ENCODE data around the gene TSPAN5.
A peak's percentile ranks its signal among the peaks of the same experiment; 100 is the strongest.

TSPAN5 gene

DNA sequence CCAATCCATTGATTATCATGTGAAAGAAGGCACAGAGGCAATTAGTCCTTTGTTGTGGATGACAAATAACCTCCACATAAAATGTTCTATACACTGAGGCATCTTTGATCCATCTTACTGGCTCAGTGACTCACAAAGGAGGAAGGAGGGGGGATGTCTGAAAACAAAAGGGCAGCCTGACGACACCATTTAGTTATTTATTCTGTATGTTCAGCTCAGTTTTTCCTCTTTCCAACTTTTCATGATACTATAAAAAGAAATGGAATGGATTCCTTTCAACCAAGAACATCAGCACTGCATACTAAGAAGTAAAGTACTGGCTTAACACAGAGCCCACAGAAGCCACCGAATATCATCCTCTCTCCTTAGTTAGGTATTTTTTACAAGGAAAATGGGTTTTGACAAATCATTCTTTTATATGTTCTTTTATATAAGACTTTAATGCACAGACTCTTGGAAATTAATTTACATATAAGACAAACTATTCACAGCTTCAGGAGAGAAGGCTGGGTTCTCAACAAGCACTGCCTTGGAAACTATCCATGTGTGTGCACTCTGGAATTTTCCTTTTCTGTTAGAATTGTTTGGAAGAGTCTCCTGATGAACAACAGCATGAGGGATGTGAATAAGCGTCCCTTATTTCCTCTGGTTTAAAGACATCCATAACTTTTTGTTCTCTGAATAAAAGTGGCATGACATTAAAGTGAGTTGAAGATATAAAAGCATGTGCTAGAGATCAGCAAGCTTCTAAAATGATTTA, 135.6 kb downstream of the TSPAN5 start:
- FAIRE-seq (no peak), DNase-seq (ENCODE audit: insufficient read length, low spot score) (no peak)

DNA sequence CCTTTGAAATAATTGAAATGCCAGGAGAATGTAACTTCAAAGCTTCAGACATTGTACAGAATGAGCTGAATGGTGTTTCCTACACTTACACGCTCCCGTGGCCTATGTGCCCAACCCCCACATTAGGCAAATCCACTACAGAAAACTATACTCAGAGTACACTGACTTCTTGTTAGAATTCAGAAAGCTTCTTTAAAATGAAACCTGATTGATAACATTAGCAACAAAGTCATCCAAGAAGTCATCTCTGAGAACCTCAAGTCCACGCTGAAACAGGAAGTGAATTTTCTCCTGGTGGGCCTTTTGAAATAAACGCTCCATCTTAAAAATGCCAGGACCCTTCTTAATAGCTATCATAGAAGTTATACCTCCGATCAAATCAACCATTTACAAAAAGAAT, 136.3 kb downstream of the TSPAN5 start:
- DNase-seq (ENCODE audit: insufficient read length, low spot score) (no peak), FAIRE-seq (no peak)

DNA sequence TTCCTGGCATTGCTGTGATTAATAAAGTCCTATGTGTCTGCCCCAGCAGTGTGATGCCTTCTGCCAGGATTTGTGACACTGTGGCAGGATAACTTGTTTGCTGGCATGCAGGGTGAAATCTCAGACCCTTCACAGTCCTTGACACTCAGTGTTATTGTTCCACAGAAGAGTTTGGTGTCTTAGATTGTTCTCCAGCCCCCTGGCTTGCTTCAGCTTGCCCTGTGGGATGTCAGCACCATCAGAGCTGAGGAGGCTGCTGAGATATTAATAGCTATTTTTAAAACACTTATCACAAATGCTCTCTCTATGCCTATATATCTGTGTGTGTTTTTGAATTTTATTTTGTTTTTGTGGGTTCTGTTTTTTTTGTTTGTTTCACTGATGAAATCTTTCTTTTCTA, 136.9 kb downstream of the TSPAN5 start:
- FAIRE-seq (no peak), DNase-seq (ENCODE audit: insufficient read length, low spot score) (no peak)

DNA sequence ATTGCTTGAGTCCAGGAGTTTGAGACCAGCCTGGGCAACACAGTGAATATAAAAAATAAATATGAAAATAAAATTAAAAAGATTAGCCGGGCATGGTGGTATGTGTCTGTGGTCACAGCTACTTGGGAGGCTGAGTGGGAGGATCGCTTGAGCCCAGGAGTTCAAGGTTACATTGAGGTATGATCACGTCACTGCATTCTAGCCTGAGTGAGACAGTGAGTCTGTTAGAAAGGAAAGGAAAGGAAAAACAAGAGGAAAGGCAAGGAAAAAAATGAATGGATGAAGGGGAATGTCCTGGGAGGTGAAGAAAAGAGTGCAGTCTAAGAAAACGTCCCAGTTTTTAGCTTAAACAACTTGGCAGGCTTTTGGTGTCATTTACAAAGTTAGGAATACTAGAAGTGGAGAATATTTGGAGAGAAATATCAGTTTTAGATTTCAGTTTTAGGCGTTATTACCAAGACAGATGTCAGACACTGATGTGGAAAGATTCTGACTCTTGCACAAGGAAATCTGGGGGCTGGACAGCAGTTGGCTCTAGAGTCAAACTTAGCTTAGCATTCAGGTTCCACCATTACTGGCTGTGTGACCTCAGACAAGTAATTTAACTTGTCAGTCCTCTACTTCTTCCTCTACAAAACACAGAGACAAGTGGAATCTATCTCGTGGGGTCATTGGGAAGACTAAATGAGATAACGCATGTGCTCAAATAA, 139.0 kb downstream of the TSPAN5 start:
- no peak for DNase-seq (ENCODE audit: insufficient read length, low spot score)
- no peak for FAIRE-seq

DNA sequence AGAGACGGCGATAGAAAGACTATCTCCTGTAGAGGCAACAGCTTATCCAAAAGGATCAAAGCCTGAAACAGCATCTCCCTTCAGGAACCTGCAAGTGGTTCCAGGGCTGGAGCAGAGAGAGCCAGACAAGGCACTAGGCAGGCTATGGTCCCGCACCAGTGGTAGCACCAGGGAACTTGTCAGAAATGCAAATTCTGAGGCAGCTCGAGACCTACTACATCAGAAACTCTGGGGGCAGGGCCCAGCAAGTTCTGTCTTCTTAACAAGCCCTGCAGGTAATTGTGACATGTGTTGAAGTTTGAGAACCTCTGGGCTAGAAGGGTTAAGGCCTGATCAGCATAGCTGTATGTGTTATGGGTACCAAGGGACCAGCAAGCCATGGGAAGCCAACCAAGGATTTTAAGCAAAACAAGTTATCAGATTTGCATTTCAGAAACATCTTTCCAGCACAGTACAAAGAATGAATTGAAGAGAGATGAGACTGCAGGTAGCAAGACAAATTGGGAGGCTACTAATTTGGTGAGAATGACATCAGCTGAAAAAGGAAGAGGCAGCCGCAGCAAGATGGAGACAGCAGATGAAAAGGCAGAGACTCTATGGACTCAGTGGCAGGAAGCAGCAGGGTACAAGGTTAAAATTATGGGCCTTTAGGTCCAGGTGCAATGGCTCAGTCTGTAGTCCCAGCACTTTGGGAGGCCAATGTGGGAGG, 139.7 kb downstream of the TSPAN5 start:
- FAIRE-seq (peak; percentile 11), DNase-seq (ENCODE audit: insufficient read length, low spot score) (no peak)

DNA sequence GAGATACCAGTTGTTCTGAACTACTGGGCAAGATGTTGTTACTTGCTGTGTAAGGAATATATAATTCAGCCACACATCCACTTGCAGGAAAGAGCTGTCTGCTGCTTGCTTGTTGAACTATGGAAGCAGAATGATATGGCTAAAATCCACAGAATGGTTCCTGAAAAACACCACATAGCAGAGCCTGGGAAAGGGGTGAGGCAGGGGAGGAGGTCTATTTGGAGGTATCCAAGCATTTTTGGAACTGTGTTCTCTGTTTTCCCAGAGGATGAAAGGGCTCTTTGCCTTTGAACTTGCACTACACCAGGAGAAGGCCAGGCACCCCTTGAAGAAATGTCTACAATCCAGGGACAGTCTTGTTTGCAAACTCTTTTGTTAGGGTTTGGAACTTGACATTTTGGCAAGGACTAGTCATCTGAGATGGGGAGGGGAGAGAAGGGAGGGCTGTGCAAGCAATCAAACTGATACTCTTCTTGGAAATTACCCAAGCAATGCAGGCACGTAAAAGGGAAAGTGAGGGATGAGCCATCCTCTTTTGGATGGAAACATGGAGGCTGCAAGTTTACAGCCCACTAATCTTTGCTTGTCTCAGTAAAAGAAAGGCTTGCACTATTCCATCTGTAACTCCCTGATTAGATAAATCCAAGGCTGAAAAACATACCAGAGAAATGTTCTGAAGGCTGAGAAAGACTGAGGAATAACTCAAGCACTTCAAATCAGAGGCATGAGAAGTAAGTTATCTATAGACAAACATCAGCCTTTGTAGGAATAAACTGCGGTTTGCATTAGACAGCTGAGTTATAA, 141.0 kb downstream of the TSPAN5 start:
- FAIRE-seq = no peak
- DNase-seq (ENCODE audit: insufficient read length, low spot score) = no peak

DNA sequence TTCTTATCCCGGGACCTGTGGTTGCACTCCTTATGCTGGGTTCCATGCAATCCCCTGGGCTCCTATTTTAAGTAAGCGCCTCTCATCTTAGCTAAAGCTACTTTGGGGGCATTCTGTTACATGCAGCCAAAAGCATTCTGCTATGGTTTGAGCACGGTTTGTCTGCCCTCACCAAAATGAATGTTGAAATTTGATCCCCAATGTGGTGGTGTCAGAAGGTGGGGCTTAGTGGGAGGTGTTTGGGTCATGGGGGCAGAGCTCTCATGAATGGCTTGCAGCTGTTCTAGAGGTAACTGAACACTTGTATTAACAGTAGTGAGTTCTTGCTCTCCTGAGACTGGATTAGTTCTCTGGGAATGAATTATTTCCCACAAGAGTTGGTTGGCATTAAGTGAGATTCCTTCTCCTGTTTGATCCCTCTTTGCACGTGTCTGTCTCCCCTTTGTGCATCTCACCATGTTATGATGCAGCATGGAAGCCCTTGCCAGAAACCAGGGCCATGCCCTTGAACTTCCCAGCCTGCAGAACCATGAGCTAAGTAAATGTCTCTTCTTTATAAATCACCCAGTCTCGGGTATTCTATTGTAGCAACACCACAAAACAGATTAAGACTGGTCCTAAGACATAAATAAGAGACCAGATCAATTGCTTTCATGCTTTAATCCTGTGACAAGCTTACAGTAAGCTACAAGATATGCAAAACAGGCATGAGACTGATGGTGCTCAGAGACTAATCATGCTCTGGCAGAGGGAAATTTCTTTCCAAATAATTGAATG, 141.8 kb downstream of the TSPAN5 start:
- FAIRE-seq (no peak), DNase-seq (ENCODE audit: insufficient read length, low spot score) (no peak)

DNA sequence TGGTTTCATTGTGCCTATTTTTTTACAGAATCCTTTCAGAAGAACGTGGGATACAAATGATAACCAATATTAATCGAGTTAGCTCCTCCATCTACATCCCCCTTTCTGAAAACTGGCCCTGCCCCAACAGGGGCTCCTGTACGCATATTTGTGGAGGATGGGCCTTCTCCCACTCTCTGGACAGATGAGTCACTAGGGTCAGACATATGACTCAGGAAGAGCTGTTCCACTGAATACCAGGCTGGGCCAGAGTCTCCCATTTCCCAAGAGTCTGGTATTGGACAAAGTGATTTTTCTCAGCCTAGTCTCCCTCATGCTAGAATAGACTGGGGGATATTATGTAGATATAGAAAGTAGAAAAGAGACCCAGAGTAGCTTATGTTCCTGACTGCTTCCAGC, 142.4 kb downstream of the TSPAN5 start:
- DNase-seq (ENCODE audit: insufficient read length, low spot score) (no peak), FAIRE-seq (no peak)

DNA sequence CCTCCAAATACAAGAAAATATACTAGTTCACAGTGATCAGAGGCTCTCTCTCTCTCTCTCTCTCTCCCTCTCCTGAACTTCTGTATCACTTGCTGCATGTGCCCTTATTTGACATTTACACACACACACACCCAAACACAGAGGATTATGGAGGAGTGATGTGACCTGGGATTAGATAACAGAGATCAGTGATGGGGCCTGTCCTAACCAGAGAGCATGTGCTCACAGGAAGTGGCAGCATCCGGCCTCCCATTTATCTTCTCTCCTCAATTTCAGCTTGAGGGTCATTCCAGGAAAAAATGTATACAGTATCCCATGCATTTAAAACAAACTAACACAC, 143.0 kb downstream of the TSPAN5 start:
- FAIRE-seq = no peak
- no peak for DNase-seq (ENCODE audit: insufficient read length, low spot score)

DNA sequence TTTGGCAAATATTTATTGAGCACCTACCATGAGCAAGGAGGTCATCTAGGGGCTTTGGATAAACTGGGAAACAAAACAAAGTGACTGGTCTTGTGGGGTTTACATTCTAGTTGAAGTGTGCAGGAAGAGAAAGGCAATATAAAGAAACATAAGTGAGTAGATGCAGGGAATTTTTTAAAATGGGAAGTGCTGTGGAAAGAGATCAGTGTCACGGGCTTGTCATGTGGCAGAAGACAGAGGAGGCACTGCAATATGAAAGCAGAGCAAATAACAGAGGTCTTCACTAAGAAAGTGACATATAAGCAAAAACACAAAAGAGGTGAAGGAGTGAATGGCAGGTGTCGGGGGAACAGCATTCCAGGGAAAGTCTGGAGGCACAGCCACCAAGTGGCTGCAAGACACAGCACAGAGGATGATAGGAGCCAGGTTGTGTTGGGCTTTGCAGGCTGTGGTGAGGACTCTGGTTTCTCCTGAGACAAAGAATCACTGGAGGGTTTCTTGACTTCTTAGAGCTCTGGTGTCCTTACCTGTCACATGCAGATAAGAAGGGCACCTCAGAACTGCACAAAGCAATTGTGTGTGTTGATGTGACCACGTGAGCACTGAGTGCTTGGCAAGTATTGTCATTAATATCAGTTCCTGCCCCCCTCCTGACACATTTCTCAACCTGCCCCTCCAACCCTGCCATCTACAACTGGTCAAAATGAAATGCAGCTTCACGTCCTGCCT, 143.5 kb downstream of the TSPAN5 start:
- FAIRE-seq (no peak), DNase-seq (ENCODE audit: insufficient read length, low spot score) (no peak)

DNA sequence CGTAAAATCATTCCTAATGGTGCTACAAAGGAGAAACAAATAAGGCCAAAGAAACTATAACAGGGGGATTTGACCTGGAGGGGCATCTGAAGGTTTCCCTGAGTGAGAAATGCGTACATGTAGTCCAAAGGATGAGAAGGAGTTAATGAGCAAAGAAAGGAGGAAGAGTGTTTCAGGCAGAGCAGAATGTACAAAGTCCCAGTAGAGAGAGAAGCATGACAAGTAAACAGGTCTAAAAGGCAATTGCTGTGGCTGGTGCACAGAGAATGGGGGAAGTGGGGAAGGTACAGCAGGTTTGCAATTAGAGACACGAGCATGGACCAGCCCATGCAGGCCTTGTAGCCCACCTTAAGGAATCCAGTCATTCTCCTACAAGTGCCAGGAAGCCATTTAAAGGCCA, 145.5 kb downstream of the TSPAN5 start:
- DNase-seq (ENCODE audit: insufficient read length, low spot score) = no peak
- no peak for FAIRE-seq

DNA sequence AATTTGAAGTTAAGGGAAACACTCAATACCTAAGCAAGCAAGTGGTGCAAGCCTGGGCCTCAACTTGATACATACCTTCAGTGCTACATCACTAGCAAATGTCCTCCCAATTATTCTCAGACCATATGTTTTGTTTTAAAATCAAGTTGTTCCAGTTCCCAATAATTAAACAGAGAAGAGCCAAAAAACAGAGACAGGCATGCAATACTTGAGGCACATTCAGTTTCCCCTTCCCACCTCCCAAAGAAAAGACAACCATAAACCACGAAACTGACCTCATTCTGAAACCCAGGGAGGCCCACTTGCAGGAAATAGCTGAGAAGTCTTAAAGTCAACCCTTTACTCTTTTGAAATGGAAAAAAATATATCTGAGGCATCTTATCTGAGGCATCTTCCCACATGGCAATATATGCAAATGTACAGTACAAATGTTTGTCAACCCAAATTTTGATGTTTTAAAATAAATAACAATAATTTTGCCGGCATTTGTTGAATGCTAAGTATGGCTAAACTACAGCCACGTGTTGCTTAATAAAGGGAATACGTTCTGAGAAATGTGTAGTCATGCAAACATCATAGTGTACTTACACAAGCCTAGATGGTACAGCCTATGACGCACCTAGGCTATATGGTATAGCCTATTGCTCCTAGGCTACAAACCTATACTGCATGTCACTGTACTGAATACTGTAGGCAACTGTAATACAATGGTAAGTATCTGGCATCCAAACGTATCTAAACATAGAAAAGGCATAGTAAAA, 147.5 kb downstream of the TSPAN5 start:
- FAIRE-seq (no peak), DNase-seq (ENCODE audit: insufficient read length, low spot score) (no peak)

DNA sequence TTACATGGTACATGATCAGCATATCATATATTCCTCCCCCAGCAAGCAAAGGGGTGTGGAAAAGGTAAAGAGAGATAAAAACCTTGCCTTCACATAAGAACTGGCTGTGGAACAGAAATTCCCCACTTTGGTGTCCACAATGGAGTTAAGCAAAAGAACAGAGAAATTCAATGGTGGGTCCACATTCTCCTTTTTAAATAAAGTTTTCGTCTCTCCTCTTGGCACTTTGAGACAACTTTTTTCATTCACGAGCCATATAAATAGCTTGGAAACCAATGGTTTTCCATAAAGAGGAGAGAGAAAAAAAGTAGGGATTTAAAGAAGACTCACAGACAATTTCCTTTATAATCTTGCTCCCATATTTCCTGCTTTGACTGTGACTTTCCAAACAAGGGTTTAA, 148.1 kb downstream of the TSPAN5 start:
- no peak for DNase-seq (ENCODE audit: insufficient read length, low spot score)
- no peak for FAIRE-seq

DNA sequence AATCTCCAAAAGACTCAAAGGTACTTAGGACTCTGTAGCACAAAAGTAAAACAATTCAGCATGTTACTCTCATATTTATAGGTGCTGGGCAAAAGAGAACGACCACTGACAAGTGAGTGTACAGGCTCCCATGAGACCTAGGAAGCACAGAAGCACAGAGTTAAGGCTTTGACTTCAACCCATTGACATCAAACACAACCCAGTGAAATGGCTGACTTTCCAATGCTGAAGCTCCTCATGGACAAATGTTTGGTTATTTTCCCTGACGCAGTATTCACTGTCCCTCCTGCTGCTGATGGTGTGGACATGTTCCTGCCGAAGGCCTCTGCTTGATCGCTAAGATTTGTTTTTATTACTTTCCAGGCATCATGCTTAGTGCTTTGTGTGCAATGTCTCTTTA, 148.7 kb downstream of the TSPAN5 start:
- DNase-seq (ENCODE audit: insufficient read length, low spot score) = no peak
- no peak for FAIRE-seq

DNA sequence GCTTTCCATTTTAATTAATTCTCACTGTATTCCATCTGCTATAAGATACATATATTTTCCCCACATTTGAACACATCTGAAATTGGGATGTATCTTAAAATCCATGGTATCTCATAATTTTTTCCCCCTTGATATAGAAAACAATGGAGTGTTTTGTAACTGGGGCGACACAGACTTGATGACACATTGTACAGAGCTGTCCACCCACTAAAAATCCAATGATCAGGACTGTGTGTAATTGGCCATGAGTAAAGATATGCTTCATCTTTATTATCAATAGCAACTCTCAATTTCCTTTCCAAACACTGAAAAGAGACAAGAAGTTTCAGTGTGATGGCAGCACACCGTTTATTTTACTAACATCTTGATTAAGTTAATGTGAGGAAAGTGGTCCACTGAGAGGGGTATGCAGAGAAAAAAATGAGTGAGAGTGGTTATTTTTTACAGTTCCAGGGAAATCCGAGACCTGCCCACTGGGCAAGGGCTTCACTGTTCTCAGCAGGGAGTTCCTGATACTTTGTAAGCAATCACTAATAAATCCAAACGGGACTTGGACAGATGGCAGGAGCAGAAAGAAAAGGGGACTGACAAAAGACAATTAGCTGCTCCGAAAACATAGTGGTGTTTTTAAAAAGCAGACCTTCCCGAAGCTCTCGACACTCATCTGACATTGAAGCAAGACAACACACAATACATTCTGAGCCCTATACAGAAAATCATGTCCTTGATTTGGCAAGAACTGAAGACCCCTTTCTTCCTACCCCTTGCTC, 149.4 kb downstream of the TSPAN5 start:
- no peak for DNase-seq (ENCODE audit: insufficient read length, low spot score)
- FAIRE-seq = no peak

DNA sequence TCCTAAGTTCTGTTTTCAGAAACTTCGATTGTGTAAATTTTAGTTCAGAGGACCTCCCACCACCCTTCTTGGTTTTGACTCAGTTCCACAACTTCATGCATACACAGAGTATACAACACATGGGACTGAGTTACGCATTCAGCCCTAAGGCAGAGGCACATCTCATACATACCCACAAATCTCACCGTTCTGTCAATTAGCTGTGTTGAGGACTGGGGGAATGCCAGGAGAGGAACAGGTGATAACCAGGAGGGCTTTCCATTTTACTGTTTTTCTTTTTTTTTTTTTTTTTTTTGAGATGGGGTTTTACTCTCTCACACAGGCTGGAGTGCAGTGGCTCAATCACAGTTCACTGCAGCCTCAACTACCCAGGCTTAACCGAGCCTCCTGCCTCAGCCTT, 150.2 kb downstream of the TSPAN5 start:
- DNase-seq (ENCODE audit: insufficient read length, low spot score) (no peak), FAIRE-seq (no peak)

DNA sequence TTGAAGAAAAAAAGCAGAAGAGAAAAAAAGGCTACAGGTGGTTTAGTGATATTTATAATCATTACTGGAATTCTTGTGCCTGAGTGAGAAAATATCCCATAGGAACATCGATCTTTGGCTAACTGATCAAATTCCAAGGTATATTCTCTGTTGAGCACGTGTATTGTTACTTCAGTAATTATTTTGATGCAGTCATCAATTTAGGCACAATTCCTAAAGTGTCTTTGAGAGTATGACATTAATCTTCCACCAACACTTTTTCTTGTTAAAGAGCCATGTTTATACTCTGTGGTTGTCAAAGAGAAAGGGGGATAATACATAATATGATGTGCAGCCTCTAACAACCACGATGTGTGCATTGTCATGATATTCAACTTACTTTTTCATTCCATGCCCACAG, 151.1 kb downstream of the TSPAN5 start:
- no peak for FAIRE-seq
- DNase-seq (ENCODE audit: insufficient read length, low spot score) = no peak

DNA sequence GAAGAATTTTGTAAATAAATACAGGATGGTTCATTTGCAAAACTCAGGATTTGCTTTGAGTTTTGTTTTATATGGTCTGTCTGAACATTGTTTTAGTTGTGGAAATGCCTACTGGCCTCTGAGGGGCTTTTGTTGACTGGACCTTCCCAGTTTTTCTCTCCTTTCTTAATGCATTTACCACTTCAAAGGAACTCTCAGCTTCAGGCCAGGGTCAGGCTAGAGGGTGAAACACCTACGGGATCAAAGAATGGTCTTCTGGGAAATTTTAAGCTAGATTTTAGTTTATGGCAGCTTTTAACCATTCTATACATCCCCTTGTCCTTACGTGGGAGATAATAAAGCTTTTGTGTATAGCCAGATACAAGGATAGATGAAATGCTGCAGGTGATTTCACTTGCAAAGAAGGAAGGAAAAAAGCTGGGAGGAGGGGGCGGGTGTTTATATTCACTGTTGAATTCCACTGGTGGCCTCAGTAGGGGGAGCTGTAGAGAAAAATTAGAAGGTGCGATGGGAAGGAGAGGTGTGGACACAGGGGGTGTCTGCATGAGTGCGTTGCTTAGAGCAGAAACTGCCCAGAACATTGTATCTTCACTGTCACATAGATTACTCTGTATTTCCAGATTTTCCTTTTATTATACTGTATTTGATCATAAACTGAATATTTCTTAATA, 151.8 kb downstream of the TSPAN5 start:
- no peak for DNase-seq (ENCODE audit: insufficient read length, low spot score)
- FAIRE-seq = no peak
